ENCODE data around the gene SHLD1.

Gene SHLD1

GRCh38 chr20:5720696-5721095 lies 29.5 kb upstream of the SHLD1 start:
- TF ChIP-seq, protein P1, sequence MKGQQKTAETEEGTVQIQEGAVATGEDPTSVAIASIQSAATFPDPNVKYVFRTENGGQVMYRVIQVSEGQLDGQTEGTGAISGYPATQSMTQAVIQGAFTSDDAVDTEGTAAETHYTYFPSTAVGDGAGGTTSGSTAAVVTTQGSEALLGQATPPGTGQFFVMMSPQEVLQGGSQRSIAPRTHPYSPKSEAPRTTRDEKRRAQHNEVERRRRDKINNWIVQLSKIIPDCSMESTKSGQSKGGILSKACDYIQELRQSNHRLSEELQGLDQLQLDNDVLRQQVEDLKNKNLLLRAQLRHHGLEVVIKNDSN (IDR thresholded peaks at IDR 0.05) = no peak
- TF ChIP-seq EGR1 (IDR thresholded peaks at IDR 0.05) (no peak), CREB1 (IDR thresholded peaks at IDR 0.05; ENCODE audit: low read depth) (no peak), TEAD4 (IDR thresholded peaks at IDR 0.05) (no peak), YY1 (IDR thresholded peaks at IDR 0.05; ENCODE audit: low read depth) (no peak), CEBPB (IDR thresholded peaks at IDR 0.05) (no peak), TAF1 (IDR thresholded peaks at IDR 0.05; ENCODE audit: low read depth) (no peak), FOXM1 (IDR thresholded peaks at IDR 0.05; ENCODE audit: borderline replicate concordance, low read depth) (no peak), TCF12 (IDR thresholded peaks at IDR 0.05; ENCODE audit: low read depth) (no peak), NFIC (IDR thresholded peaks at IDR 0.05) (no peak), MAX (IDR thresholded peaks at IDR 0.05) (no peak), RAD21 (IDR thresholded peaks at IDR 0.05; ENCODE audit: low read depth) (no peak), ZBTB7A (IDR thresholded peaks at IDR 0.05; ENCODE audit: low read depth) (no peak), REST (IDR thresholded peaks at IDR 0.05; ENCODE audit: low read depth) (no peak), EP300 (IDR thresholded peaks at IDR 0.05; ENCODE audit: borderline replicate concordance) (no peak)

DNA sequence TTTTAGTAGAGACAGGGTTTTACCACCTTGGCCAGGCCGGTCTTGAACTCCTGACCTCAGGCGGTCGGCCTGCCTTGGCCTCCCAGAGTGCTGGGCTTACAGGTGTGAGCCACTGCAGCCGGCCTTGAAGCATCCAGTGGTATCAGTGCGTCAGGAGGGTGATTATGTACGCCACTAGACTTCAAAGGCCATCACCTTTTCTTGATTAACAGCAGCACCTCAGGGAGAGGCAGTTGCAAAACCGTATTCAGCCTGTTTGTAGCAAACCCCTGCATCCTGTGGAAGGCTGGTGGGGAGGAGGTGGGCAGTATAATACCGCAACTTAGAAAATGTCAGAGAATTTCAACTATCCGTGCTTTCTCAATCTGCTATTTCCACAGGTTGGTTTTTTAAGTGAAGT lies 27.3 kb upstream of the SHLD1 start:
- TF ChIP-seq, protein P1 (IDR thresholded peaks at IDR 0.05) = no peak
- no peak for TF ChIP-seq REST (IDR thresholded peaks at IDR 0.05; ENCODE audit: low read depth)
- TF ChIP-seq ZBTB7A (IDR thresholded peaks at IDR 0.05; ENCODE audit: low read depth) = no peak
- no peak for TF ChIP-seq EGR1 (IDR thresholded peaks at IDR 0.05)
- no peak for TF ChIP-seq TAF1 (IDR thresholded peaks at IDR 0.05; ENCODE audit: low read depth)
- TF ChIP-seq NFIC (IDR thresholded peaks at IDR 0.05) = no peak
- TF ChIP-seq RAD21 (IDR thresholded peaks at IDR 0.05; ENCODE audit: low read depth) = no peak

- TF ChIP-seq YY1 (IDR thresholded peaks at IDR 0.05; ENCODE audit: low read depth) (no peak), EP300 (IDR thresholded peaks at IDR 0.05; ENCODE audit: borderline replicate concordance) (no peak), TAF1 (IDR thresholded peaks at IDR 0.05; ENCODE audit: low read depth) (no peak), TCF12 (IDR thresholded peaks at IDR 0.05; ENCODE audit: low read depth) (no peak), NFIC (IDR thresholded peaks at IDR 0.05) (no peak), REST (IDR thresholded peaks at IDR 0.05; ENCODE audit: low read depth) (no peak), ZBTB7A (IDR thresholded peaks at IDR 0.05; ENCODE audit: low read depth) (no peak), RAD21 (IDR thresholded peaks at IDR 0.05; ENCODE audit: low read depth) (no peak), FOXM1 (IDR thresholded peaks at IDR 0.05; ENCODE audit: borderline replicate concordance, low read depth) (no peak), CEBPB (IDR thresholded peaks at IDR 0.05) (no peak), MAX (IDR thresholded peaks at IDR 0.05) (no peak), TEAD4 (IDR thresholded peaks at IDR 0.05) (no peak), CREB1 (IDR thresholded peaks at IDR 0.05; ENCODE audit: low read depth) (no peak), EGR1 (IDR thresholded peaks at IDR 0.05) (no peak)
- TF ChIP-seq, protein P1 (IDR thresholded peaks at IDR 0.05) = no peak
These were observed 23.1 kb upstream of the SHLD1 start for GRCh38 chr20:5727018-5727515.

DNA sequence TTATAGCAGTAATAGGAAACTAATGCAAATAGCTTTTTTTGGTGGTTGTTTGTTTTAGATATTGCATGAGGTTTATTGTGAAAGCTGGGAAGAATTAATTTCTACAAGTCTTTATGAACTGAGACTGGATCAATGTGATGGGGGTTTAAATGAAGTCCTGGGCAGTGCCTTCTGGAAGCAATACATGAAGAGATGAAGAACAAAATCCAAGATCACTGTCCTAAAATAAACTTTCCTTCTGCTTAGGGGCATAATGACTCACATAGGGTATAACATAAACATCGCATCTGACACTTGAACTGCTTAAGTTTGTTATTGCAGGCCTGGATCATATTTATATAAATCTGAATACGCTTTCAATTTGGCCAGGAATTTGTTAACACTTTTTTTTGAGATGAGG lies 20.9 kb upstream of the SHLD1 start:
- TF ChIP-seq, protein P1 (IDR thresholded peaks at IDR 0.05) = no peak
- TF ChIP-seq TCF12 (IDR thresholded peaks at IDR 0.05; ENCODE audit: low read depth) = no peak
- no peak for TF ChIP-seq CREB1 (IDR thresholded peaks at IDR 0.05; ENCODE audit: low read depth)
- TF ChIP-seq TAF1 (IDR thresholded peaks at IDR 0.05; ENCODE audit: low read depth) = no peak
- no peak for TF ChIP-seq EP300 (IDR thresholded peaks at IDR 0.05; ENCODE audit: borderline replicate concordance)
- no peak for TF ChIP-seq YY1 (IDR thresholded peaks at IDR 0.05; ENCODE audit: low read depth)
- TF ChIP-seq NFIC (IDR thresholded peaks at IDR 0.05) = no peak
- no peak for TF ChIP-seq REST (IDR thresholded peaks at IDR 0.05; ENCODE audit: low read depth)
- TF ChIP-seq EGR1 (IDR thresholded peaks at IDR 0.05) = no peak

Measured in Ishikawa (cell line).